ENCODE results near the gene COL21A1. TPM values are rescaled to one million over a fixed set of nuclear protein-coding genes. Genes with fewer than 3 reads are reported as not detected.

COL21A1 gene
- total and polyA plus RNA-seq, 2 of the 4 experiments (the other 2 are of a cell fraction), result 0.05 TPM; not detected in 1

GRCh38 chr6:56087421-56087820 is 160.0 kb downstream of the COL21A1 start:
- H3K36me3 ChIP-seq (ENCODE audit: control insufficient read depth, insufficient read depth, low read length), result no peaks in the 10 kb centered on the region
- H2BK120ac ChIP-seq (ENCODE audit: low read depth, low read length), result no peak overlapping the region
- H2BK5ac ChIP-seq (ENCODE audit: low read depth, low read length, poor library complexity, severe bottlenecking), result no peak overlapping the region
- CTCF ChIA-PET, result no interaction called here
- DNase-seq (peak; percentile 28), ATAC-seq (ENCODE audit: low read depth) (no peak; the same call in 1 of the 2 replicates)
- peaks cover 2% of the 10 kb centered on the region; the same call in 1 of the 2 replicates for H3K9me3 ChIP-seq (ENCODE audit: control insufficient read depth, insufficient read depth, low read length)
- H3K18ac ChIP-seq (ENCODE audit: low read depth, low read length), result no peak overlapping the region
- H4K91ac ChIP-seq (ENCODE audit: insufficient read depth, low read depth, low read length), result no peak overlapping the region
- no peak overlapping the region for H2BK15ac ChIP-seq (ENCODE audit: low read depth, low read length)
- no peak overlapping the region for H3K9ac ChIP-seq (ENCODE audit: low read depth, low read length)
- H2AFZ ChIP-seq (replicated peaks; ENCODE audit: low read length, poor library complexity), result no peak overlapping the region
- BruUV-seq (replicated peaks), result no TSS peak
- dilution Hi-C loops (cut with HindIII; ENCODE audit: low sequenced_read_pairs, unreplicated experiment) (no loop called here), in situ Hi-C loops (cut with MboI; ENCODE audit: low sequenced_read_pairs) (no loop called here), intact Hi-C loops (cut with micrococcal nuclease) (no loop called here)
- no peak overlapping the region for H2BK20ac ChIP-seq (ENCODE audit: low read depth, low read length)
- no peak overlapping the region for H3K4me3 ChIP-seq (ENCODE audit: insufficient read depth, low read depth, low read length)
- peaks cover 2% of the 10 kb centered on the region for H3K4me1 ChIP-seq (ENCODE audit: control insufficient read depth, insufficient read depth, low read length)
- no peak overlapping the region for H3K4ac ChIP-seq (ENCODE audit: low read depth, low read length)
- H2AK5ac ChIP-seq (ENCODE audit: low read depth, low read length), result no peak overlapping the region
- POLR2A ChIA-PET (ENCODE audit: unreplicated experiment), result interaction anchor here (0.6 kb wide), 1 partner anchor 804 kb away, joined by 3 read pairs; no protein-coding TSS in a partner anchor
- H4K20me1 ChIP-seq (ENCODE audit: insufficient read depth, low read length), result no peaks in the 10 kb centered on the region
- H3K23ac ChIP-seq (ENCODE audit: low read depth, low read length), result no peak overlapping the region
- no peak for TF ChIP-seq CHD1 (IDR thresholded peaks at IDR 0.05; ENCODE audit: low read depth, low read length)
- TF ChIP-seq RCOR1 (IDR thresholded peaks at IDR 0.05; ENCODE audit: insufficient replicate concordance, low read length), result no peak
- no peak for TF ChIP-seq ELK1 (IDR thresholded peaks at IDR 0.05; ENCODE audit: borderline replicate concordance, low read depth, low read length)
- no peak for TF ChIP-seq POLR2A (IDR thresholded peaks at IDR 0.05; ENCODE audit: low read depth, low read length)
- no peak for TF ChIP-seq CTCF (conservative IDR thresholded peaks at IDR 0.05; ENCODE audit: low read depth, low read length)
- no peak for TF ChIP-seq RFX5 (IDR thresholded peaks at IDR 0.05; ENCODE audit: low read depth, low read length)
- no peak for TF ChIP-seq SMC3 (IDR thresholded peaks at IDR 0.05; ENCODE audit: low read depth, low read length)
- no peak for TF ChIP-seq CEBPB (IDR thresholded peaks at IDR 0.05; ENCODE audit: low read depth, low read length)
- TF ChIP-seq MXI1 (IDR thresholded peaks at IDR 0.05; ENCODE audit: borderline replicate concordance, low read depth, low read length), result no peak
- TF ChIP-seq BHLHE40 (IDR thresholded peaks at IDR 0.05; ENCODE audit: low read depth, low read length), result no peak
- TF ChIP-seq USF2 (IDR thresholded peaks at IDR 0.05; ENCODE audit: low read depth, low read length), result no peak
- no peak for TF ChIP-seq MAZ (IDR thresholded peaks at IDR 0.05; ENCODE audit: borderline replicate concordance, low read depth, low read length)
- no peak for TF ChIP-seq FOS (IDR thresholded peaks at IDR 0.05; ENCODE audit: low read depth, low read length)
- TF ChIP-seq RAD21 (IDR thresholded peaks at IDR 0.05; ENCODE audit: low read length), result no peak
- TF ChIP-seq MAFK (IDR thresholded peaks at IDR 0.05; ENCODE audit: low read depth, low read length), result no peak
- TF ChIP-seq NFE2L2 (IDR thresholded peaks at IDR 0.05; ENCODE audit: low read depth, low read length), result no peak
- H3K27ac ChIP-seq (ENCODE audit: insufficient read depth, low read length), result no peak overlapping the region
- no peak overlapping the region for H3K14ac ChIP-seq (replicated peaks; ENCODE audit: low read depth, low read length)
- H3K9me1 ChIP-seq (ENCODE audit: insufficient read depth, low read length), result no peaks in the 10 kb centered on the region
- H3K56ac ChIP-seq (ENCODE audit: extremely low read depth, insufficient read depth, low read length), result no peak overlapping the region
- no peaks in the 10 kb centered on the region for H3K27me3 ChIP-seq (ENCODE audit: control insufficient read depth, insufficient read depth, low read length)
- H3K79me1 ChIP-seq (ENCODE audit: low read depth in 1 of 2, low read length in 2 of 2), result no peaks in the 10 kb centered on the region
- H3K4me2 ChIP-seq (ENCODE audit: low read depth, low read length), result no peak overlapping the region
- no peak overlapping the region for H2AK9ac ChIP-seq (replicated peaks; ENCODE audit: low read depth, low read length, poor library complexity)
- H4K8ac ChIP-seq (ENCODE audit: low read depth in 2 of 2, low read length in 2 of 2), result no peak overlapping the region
- H4K5ac ChIP-seq (ENCODE audit: low read depth, low read length), result no peak overlapping the region

All from IMR-90 (cell line).